Brain microvascular endothelial cell (primary cell): Measurements from ENCODE around the gene RCCD1.
A peak's percentile ranks its signal among the peaks of the same experiment; 100 is the strongest.

Experiments
- DNase-seq: peaks from one replicate; pipeline ENCODE4 v3.0.0-alpha.2; 2020
- H3K27ac ChIP-seq: fragments of 250-450 bp; sonication (Bioruptor Pico); 2 replicates; pipeline ENCODE4 v1.5.1; 2020; ENCODE audit warnings: mild to moderate bottlenecking, moderate library complexity
- H3K27me3 ChIP-seq: fragments of 250-450 bp; sonication (Bioruptor Pico); replicated peaks from 2 replicates; pipeline ENCODE4 v1.5.1; 2020; ENCODE audit warnings: mild to moderate bottlenecking
- H3K36me3 ChIP-seq: fragments of 250-450 bp; sonication (Bioruptor Pico); replicated peaks from 2 replicates; pipeline ENCODE4 v1.5.1; 2020; ENCODE audit warnings: mild to moderate bottlenecking
- H3K4me3 ChIP-seq: 2 replicates; pipeline ENCODE4 v1.5.1; 2011; ENCODE audit warnings: low read depth, mild to moderate bottlenecking, control low read depth, low read length, moderate library complexity
- in situ Hi-C: cut with HindIII; loops from 2 replicates; pipeline ENCODE4 v1.10.0; 2017; ENCODE audit warnings: low sequenced_read_pairs, low pct_ligation_motif_present
- TF ChIP-seq, protein P1 (sequence below): IDR thresholded peaks from 2 replicates; pipeline ENCODE4 v1.5.1; 2011; ENCODE audit warnings: low read depth, mild to moderate bottlenecking, moderate library complexity, low read length, control low read depth, inconsistent platforms; ENCODE audit errors: missing control alignments

RCCD1 gene

GRCh38 chr15:90933301-90933700 lies 21.4 kb upstream of the RCCD1 start:
- Histone ChIP-seq H3K27ac (no peak overlapping the region), H3K36me3 (peaks cover 4% of the 10 kb centered on the region), H3K27me3 (no peaks in the 10 kb centered on the region), H3K4me3 (no peak overlapping the region)
- in situ Hi-C loops, result no loop called here
- TF ChIP-seq, protein P1, sequence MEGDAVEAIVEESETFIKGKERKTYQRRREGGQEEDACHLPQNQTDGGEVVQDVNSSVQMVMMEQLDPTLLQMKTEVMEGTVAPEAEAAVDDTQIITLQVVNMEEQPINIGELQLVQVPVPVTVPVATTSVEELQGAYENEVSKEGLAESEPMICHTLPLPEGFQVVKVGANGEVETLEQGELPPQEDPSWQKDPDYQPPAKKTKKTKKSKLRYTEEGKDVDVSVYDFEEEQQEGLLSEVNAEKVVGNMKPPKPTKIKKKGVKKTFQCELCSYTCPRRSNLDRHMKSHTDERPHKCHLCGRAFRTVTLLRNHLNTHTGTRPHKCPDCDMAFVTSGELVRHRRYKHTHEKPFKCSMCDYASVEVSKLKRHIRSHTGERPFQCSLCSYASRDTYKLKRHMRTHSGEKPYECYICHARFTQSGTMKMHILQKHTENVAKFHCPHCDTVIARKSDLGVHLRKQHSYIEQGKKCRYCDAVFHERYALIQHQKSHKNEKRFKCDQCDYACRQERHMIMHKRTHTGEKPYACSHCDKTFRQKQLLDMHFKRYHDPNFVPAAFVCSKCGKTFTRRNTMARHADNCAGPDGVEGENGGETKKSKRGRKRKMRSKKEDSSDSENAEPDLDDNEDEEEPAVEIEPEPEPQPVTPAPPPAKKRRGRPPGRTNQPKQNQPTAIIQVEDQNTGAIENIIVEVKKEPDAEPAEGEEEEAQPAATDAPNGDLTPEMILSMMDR, result no peak
- DNase-seq, result no peak

- peaks cover 15% of the 10 kb centered on the region for H3K36me3 ChIP-seq
- TF ChIP-seq, protein P1, result peak; percentile 98
- in situ Hi-C loops, result no loop called here
- peak overlapping the region; percentile 78 for H3K4me3 ChIP-seq
- no peaks in the 10 kb centered on the region for H3K27me3 ChIP-seq
- DNase-seq, result peak; percentile 84
- H3K27ac ChIP-seq, result peak overlapping the region; percentile 79
Observed at GRCh38 chr15:90934256-90934948, 20.3 kb upstream of the RCCD1 start.

DNA sequence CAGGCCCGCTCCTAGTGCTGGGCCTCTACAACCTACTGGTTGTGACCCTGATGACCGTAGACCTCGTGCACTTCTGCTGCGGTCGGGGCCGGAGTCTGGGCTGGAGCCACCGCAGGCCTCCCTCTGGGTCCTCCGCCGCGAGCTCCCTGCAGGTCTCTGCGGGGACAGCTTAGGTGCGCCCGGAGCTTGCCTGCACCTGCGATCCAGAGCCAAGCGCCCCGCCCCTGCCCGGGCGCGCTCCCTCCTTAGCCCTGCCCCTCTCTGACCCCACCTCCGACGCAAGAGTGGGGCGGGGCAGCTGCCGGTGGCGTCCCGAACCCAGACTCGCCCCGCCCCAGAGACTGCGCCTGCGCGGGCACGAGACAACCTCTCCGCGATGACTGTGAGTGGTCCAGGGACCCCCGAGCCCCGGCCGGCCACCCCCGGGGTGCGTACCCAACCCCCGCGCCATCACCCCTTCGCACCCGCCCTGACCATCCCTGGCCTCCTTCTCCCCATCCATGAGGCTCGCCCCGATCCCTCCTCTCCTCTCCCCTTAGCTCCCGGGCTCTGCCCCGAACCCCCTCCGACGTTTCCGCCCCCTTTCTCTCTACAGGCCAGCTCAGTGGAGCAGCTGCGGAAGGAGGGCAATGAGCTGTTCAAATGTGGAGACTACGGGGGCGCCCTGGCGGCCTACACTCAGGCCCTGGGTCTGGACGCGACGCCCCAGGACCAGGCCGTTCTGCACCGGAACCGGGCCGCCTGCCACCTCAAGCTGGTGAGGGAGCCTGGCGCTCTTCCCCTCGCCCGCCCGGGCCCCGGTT lies 19.5 kb upstream of the RCCD1 start, which contains the start of gene UNC45A:
UNC45A (plus strand) TSS at position 337 of the 803 bp plus-strand sequence; CDS start at position 377, 40 bp downstream.
- DNase-seq, result peak; percentile 68
- TF ChIP-seq, protein P1, result no peak
- peak within 1 kb of the TSS; percentile 79 for H3K27ac ChIP-seq
- peaks cover 22% of the 10 kb centered on the region for H3K36me3 ChIP-seq
- in situ Hi-C loops, result no loop called here
- no peaks in the 10 kb centered on the region for H3K27me3 ChIP-seq
- peak within 1 kb of the TSS; percentile 78 for H3K4me3 ChIP-seq

DNA sequence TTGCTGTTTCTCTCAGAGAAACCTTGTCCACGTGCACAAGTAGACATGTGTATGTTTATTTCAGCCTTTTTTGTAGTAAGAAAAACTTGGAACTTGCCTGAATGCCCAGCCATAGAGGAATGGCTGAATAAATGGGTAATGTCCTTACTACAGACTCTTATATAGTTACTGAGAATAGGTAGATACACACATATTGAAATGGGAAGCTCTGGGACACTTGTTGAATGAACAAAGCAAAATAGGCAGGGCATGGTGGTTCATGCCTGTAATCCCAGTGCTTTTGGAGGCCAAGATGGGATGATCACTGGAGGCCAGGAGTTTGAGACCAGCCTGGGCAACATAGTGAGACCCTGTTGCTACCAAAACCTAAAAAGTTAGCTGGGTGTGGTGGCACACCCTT lies 17.9 kb upstream of the RCCD1 start:
- Histone ChIP-seq H3K4me3 (no peak overlapping the region), H3K36me3 (peaks cover 35% of the 10 kb centered on the region), H3K27me3 (no peaks in the 10 kb centered on the region), H3K27ac (no peak overlapping the region)
- DNase-seq, result no peak
- in situ Hi-C loops, result no loop called here
- TF ChIP-seq, protein P1, result no peak

DNA sequence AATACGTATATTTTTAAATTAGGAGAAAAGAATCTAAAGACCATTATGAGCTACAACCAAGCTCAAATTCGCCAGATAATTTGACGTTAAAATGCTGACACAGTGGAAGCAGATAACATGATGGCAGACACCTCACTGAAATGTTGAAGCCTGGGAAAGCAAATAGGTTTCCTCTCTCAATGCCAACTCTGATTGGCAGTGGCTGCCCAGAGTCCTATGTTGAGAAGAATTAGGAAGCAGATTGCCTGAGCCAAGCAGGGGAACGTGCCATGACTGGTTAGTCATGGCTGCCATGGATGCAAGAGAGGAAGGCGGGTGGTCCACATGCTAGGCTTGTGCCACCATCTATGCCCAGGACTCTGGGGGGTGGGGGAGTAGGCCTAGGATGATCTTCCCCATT lies 16.4 kb upstream of the RCCD1 start:
- TF ChIP-seq, protein P1, result no peak
- in situ Hi-C loops, result no loop called here
- Histone ChIP-seq H3K36me3 (peaks cover 48% of the 10 kb centered on the region), H3K27me3 (no peaks in the 10 kb centered on the region), H3K4me3 (no peak overlapping the region), H3K27ac (no peak overlapping the region)
- no peak for DNase-seq
